Muscle of leg (tissue), 11 donors: ENCODE data around the gene CDH13. TPM values are rescaled to one million over a fixed set of nuclear protein-coding genes. Genes with fewer than 3 reads are reported as not detected.

Experiments
- DNase-seq: peaks from one replicate; pipeline ENCODE4 v3.0.0; 2013
- H3K27ac ChIP-seq: one replicate; pipeline ENCODE4 v1.5.1; 2013; ENCODE audit warnings: mild to moderate bottlenecking, low read length, control low read depth
- H3K27me3 ChIP-seq: one replicate; pipeline ENCODE4 v1.6.1; 2013; ENCODE audit warnings: low read length; ENCODE audit not compliant: control insufficient read depth, insufficient read depth
- H3K36me3 ChIP-seq: one replicate; pipeline ENCODE4 v1.6.1; 2013; ENCODE audit warnings: low read length; ENCODE audit not compliant: control insufficient read depth, insufficient read depth
- H3K4me1 ChIP-seq: one replicate; pipeline ENCODE4 v1.6.1; 2013; ENCODE audit warnings: low read length; ENCODE audit not compliant: control insufficient read depth, insufficient read depth
- H3K4me3 ChIP-seq: one replicate; pipeline ENCODE4 v1.5.1; 2013; ENCODE audit warnings: low read length, control low read depth
- H3K9me3 ChIP-seq: replicated peaks from 2 replicates; pipeline ENCODE4 v1.6.1; 2013; ENCODE audit warnings: low read depth, low read length; ENCODE audit not compliant: control insufficient read depth
- WGBS: methylation state at CpG from one replicate; pipeline ENCODE4 v1.1.5; 2013; ENCODE audit warnings: missing lambda C conversion rate; ENCODE audit not compliant: insufficient coverage; 5-methylcytosine and 5-hydroxymethylcytosine counted together
- polyA plus RNA-seq, 8 donors: library from polyadenylated mRNA; unstranded; fragments of 120-200 nt; gene quantifications; one replicate each; pipeline versions ENCODE4 v1.2.1 to v1.2.3, GENCODE V29; 2013; ENCODE audit warnings: inconsistent platforms in 1 of 8, low replicate concordance in 1 of 8; ENCODE audit not compliant: insufficient read length in 8 of 8, insufficient read depth in 1 of 8
- total RNA-seq: library from RNA; stranded (reverse); fragments of 120-200 nt; gene quantifications from one replicate; pipeline ENCODE4 v1.2.4, GENCODE V29; 2013

The CDH13 gene
- total and polyA plus RNA-seq, 9 donors: 30.5 to 55.7 (median 47.9) TPM

DNA sequence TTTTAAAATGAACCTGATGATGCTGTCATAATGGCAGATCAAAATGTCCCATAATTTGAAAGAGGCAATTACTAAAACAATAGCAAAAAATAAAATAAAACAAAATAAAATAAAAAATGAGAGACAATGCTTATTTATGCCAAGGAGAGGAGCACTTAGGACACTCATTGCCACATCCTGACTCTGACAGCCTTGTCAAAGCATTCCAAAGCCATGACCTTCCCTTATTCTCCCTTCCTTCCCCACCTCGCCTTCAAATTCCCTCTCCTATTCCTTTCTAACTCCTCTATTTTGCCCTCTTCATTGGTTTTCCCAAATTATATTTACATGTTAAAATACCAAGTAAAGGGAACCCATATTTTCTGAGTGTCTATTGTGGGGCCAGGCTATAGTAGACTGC lies 220.0 kb downstream of the CDH13 start:
- peaks cover 7% of the 10 kb centered on the region for H3K9me3 ChIP-seq
- H3K36me3 ChIP-seq: no peaks in the 10 kb centered on the region
- no peak overlapping the region for H3K4me3 ChIP-seq
- no peaks in the 10 kb centered on the region for H3K27me3 ChIP-seq
- DNase-seq: no peak
- WGBS: no CpG with 5 or more reads among the region's 1 CpG
- no peak overlapping the region for H3K27ac ChIP-seq
- peaks cover 7% of the 10 kb centered on the region for H3K4me1 ChIP-seq

GRCh38 chr16:82848013-82848412 lies 221.2 kb downstream of the CDH13 start:
- H3K9me3 ChIP-seq: no peaks in the 10 kb centered on the region
- peaks cover 7% of the 10 kb centered on the region for H3K4me1 ChIP-seq
- no peak overlapping the region for H3K4me3 ChIP-seq
- no peaks in the 10 kb centered on the region for H3K36me3 ChIP-seq
- no peaks in the 10 kb centered on the region for H3K27me3 ChIP-seq
- no peak overlapping the region for H3K27ac ChIP-seq
- DNase-seq: no peak

DNA sequence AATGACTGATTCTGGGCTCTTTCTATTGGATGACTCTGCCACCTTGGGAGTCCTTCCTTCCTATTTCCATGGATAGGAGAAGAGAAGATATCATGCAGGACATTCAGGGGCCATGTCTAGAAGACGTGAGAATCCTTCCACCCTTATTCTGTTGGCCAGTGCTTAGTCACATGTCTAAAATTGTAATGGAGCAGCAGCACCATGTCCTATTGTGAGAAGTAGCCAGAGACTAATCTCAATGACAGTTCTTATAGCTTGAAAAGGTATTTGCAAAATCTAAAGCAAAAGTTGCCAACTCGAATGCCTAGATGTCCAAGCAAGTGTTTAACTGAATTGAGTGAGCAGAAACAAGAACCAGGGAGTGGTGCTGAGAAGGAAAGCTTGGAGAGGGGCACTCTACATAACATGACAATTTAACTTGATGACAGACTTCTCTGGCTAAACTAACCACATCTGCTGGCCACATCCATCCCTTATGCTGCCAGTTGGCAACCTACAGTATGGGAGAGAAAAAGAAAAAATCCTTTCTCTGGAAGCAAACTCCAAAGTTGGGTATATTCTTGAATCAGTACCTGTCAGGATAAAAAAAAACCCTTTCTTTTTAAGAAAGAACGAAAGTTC lies 225.7 kb downstream of the CDH13 start:
- H3K27ac ChIP-seq: no peak overlapping the region
- DNase-seq: peak; percentile 35
- H3K4me1 ChIP-seq: no peaks in the 10 kb centered on the region
- no peaks in the 10 kb centered on the region for H3K9me3 ChIP-seq
- no peak overlapping the region for H3K4me3 ChIP-seq
- WGBS: no CpG with 5 or more reads among the region's 3 CpGs
- H3K27me3 ChIP-seq: no peaks in the 10 kb centered on the region
- H3K36me3 ChIP-seq: no peaks in the 10 kb centered on the region

GRCh38 chr16:82855471-82855870 lies 228.7 kb downstream of the CDH13 start:
- H3K4me3 ChIP-seq: no peak overlapping the region
- no peaks in the 10 kb centered on the region for H3K36me3 ChIP-seq
- no peak overlapping the region for H3K27ac ChIP-seq
- H3K9me3 ChIP-seq: no peaks in the 10 kb centered on the region
- 60% methylated on average over 1 of the region's 5 CpGs for WGBS
- H3K4me1 ChIP-seq: no peaks in the 10 kb centered on the region
- H3K27me3 ChIP-seq: no peaks in the 10 kb centered on the region
- no peak for DNase-seq

- Histone ChIP-seq H3K27me3 (no peaks in the 10 kb centered on the region), H3K4me1 (no peaks in the 10 kb centered on the region)
- 30% methylated on average over 3 of the region's 6 CpGs for WGBS
Measured at GRCh38 chr16:82857693-82858365, 231.1 kb downstream of the CDH13 start.

DNA sequence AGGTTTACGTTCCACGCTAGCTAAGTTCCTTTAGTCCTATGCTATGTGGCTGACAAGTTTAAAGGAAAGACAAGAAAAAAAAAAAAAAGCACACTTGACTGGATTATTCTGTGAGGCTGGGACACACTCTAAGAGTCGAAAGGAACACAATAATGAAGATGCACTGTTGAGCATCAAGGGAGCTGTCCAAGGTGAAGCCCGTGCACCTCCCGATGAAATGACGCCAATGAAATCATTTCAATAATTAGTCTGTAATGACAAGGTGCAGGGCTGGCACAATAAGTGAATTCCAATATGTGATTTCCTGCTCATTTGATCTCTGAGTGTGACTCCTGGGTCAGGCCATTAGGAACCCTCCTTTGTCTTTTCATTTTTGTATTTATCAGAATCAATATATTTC lies 232.9 kb downstream of the CDH13 start:
- H3K27ac ChIP-seq: no peak overlapping the region
- DNase-seq: no peak
- H3K4me3 ChIP-seq: no peak overlapping the region
- no peaks in the 10 kb centered on the region for H3K4me1 ChIP-seq
- WGBS: 100% methylated on average over 1 of the region's 6 CpGs
- no peaks in the 10 kb centered on the region for H3K36me3 ChIP-seq
- H3K9me3 ChIP-seq: peaks cover 1% of the 10 kb centered on the region
- H3K27me3 ChIP-seq: no peaks in the 10 kb centered on the region

More at GRCh38 chr16:82857693-82858365, 231.1 kb downstream of the CDH13 start:
- DNase-seq: peak; percentile 73
- Histone ChIP-seq H3K36me3 (no peaks in the 10 kb centered on the region), H3K4me3 (no peak overlapping the region), H3K27ac (peak overlapping the region; percentile 67), H3K9me3 (no peaks in the 10 kb centered on the region)

DNA sequence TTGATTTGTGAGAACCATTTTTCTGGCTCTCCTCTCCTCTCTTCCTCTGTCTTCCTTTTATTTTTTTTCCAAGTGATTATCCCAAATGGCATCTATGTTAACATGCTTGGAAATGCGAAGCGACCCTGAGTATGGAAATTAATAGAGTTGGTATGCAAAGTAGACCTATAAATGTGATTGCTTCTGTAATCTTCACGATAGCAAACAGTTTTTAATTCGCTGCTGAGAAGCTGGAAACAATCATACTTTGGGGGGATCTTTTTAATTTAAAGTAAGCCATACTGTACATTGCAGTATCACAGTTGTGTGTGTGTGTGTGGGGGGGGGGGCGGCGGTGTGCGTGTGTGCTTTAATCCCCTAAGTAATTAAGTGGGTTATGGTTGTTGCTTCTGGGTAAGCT lies 233.3 kb downstream of the CDH13 start:
- Histone ChIP-seq H3K27ac (no peak overlapping the region), H3K36me3 (no peaks in the 10 kb centered on the region), H3K4me1 (no peaks in the 10 kb centered on the region), H3K9me3 (peaks cover 5% of the 10 kb centered on the region), H3K27me3 (no peaks in the 10 kb centered on the region), H3K4me3 (no peak overlapping the region)
- DNase-seq: no peak
- WGBS: 93% methylated on average over 3 of the region's 7 CpGs

- no peak overlapping the region for H3K27ac ChIP-seq
- H3K36me3 ChIP-seq: no peaks in the 10 kb centered on the region
- no peaks in the 10 kb centered on the region for H3K27me3 ChIP-seq
- peaks cover 8% of the 10 kb centered on the region for H3K9me3 ChIP-seq
- no peak overlapping the region for H3K4me3 ChIP-seq
- no CpG with 5 or more reads among the region's 1 CpG for WGBS
- H3K4me1 ChIP-seq: no peaks in the 10 kb centered on the region
- no peak for DNase-seq
Measured at GRCh38 chr16:82862057-82862456, 235.3 kb downstream of the CDH13 start.

- no peak overlapping the region for H3K27ac ChIP-seq
- no peak for DNase-seq
- no peaks in the 10 kb centered on the region for H3K4me1 ChIP-seq
- no peak overlapping the region for H3K4me3 ChIP-seq
- no peaks in the 10 kb centered on the region for H3K27me3 ChIP-seq
- WGBS: 76% methylated on average over 5 of the region's 9 CpGs
- H3K36me3 ChIP-seq: no peaks in the 10 kb centered on the region
- peaks cover 8% of the 10 kb centered on the region for H3K9me3 ChIP-seq
Measured at GRCh38 chr16:82864332-82865040, 237.7 kb downstream of the CDH13 start.

- no peak overlapping the region for H3K27ac ChIP-seq
- H3K9me3 ChIP-seq: peaks cover 8% of the 10 kb centered on the region
- H3K27me3 ChIP-seq: no peaks in the 10 kb centered on the region
- no peaks in the 10 kb centered on the region for H3K36me3 ChIP-seq
- no peak overlapping the region for H3K4me3 ChIP-seq
- no peak for DNase-seq
- 69% methylated on average over 3 of the region's 4 CpGs for WGBS
- H3K4me1 ChIP-seq: no peaks in the 10 kb centered on the region
Measured at GRCh38 chr16:82865412-82865811, 238.6 kb downstream of the CDH13 start.
